GM12878 (cell line): Measurements from ENCODE around the gene FILIP1L. TPM values are rescaled to one million over a fixed set of nuclear protein-coding genes. Genes with fewer than 3 reads are reported as not detected.

ENCODE experiments used
- ATAC-seq: fragments of 200-7000 bp; cut with Tn5 transposase; 3 replicates; pipeline ENCODE4 v1.9.1; 2020; ENCODE audit warnings: mild to moderate bottlenecking, moderate library complexity
- BruUV-seq: library from RNA; stranded (reverse); fragments of 400-500 nt; replicated peaks from 2 replicates; lab custom pipeline; 2021; lab: Mats Ljungman, UMichigan
- CTCF ChIA-PET: fragments of 300-600 bp; sonication (Branson Sonifier 250); formaldehyde crosslinking; extraction: SDS; loops from one replicate; lab custom pipeline; 2021; ENCODE audit warnings: inconsistent platforms; lab: Yijun Ruan, JAX
- POLR2A ChIA-PET: fragments of 350-600 bp; formaldehyde crosslinking; extraction: SDS; loops from one replicate; lab custom pipeline; 2021; ENCODE audit warnings: inconsistent platforms; lab: Charles Lee
- RAD21 ChIA-PET: fragments of 300-600 bp; sonication (Branson Sonifier 250); formaldehyde crosslinking; loops from one replicate; lab custom pipeline; 2023; ENCODE audit warnings: antibody characterized with exemption; ENCODE audit not compliant: unreplicated experiment; lab: Charles Lee
- SMC1A ChIA-PET: fragments of 300-600 bp; sonication (Branson Sonifier 250); formaldehyde crosslinking; loops from one replicate; lab custom pipeline; 2023; ENCODE audit not compliant: unreplicated experiment, uncharacterized antibody; lab: Charles Lee
- DNase-seq: peaks from one replicate; pipeline ENCODE4 v3.0.0-alpha.2; 2011; ENCODE audit warnings: low read depth, low spot score
- FAIRE-seq: peaks from 3 replicates; lab custom pipeline; 2011; peaks lifted over from hg19 to GRCh38; lab: Jason Lieb, UNC
- H2AFZ ChIP-seq: 2 replicates; pipeline ENCODE4 v1.6.0; 2011; ENCODE audit warnings: low read depth, low read length, control low read depth; ENCODE audit not compliant: control insufficient read depth
- H3K27ac ChIP-seq: 2 replicates; pipeline ENCODE4 v1.5.1; 2011; ENCODE audit warnings: control low read depth; ENCODE audit not compliant: control insufficient read depth, insufficient read depth
- H3K27me3 ChIP-seq, 2 experiments: replicated peaks in 1 of 2; 2 replicates each; pipeline versions ENCODE4 v1.6.0 to v1.6.1; 2011; ENCODE audit warnings: low read length in 1 of 2; ENCODE audit not compliant: control insufficient read depth in 2 of 2, insufficient read depth in 2 of 2
- H3K36me3 ChIP-seq, 2 experiments: 2 replicates each; pipeline ENCODE4 v1.5.1; 2011; ENCODE audit warnings: low read length in 1 of 2; ENCODE audit not compliant: control insufficient read depth in 2 of 2, insufficient read depth in 2 of 2
- H3K4me1 ChIP-seq: 2 replicates; pipeline ENCODE4 v1.6.1; 2011; ENCODE audit warnings: mild to moderate bottlenecking, low read length, moderate library complexity, mixed read lengths; ENCODE audit not compliant: control insufficient read depth, insufficient read depth
- H3K4me2 ChIP-seq: 2 replicates; pipeline ENCODE4 v1.6.0; 2011; ENCODE audit warnings: control low read depth; ENCODE audit not compliant: control insufficient read depth, insufficient read depth
- H3K4me3 ChIP-seq: fragments of 200-600 bp; sonication (generic); 2 replicates; pipeline ENCODE4 v1.5.1; 2016
- H3K79me2 ChIP-seq: 2 replicates; pipeline ENCODE4 v1.6.0; 2011; ENCODE audit warnings: low read length; ENCODE audit not compliant: control insufficient read depth, insufficient read depth
- H3K9ac ChIP-seq: 2 replicates; pipeline ENCODE4 v1.8.0; 2011; ENCODE audit warnings: low read length, control low read depth, mixed read lengths; ENCODE audit not compliant: control insufficient read depth, insufficient read depth
- H3K9me3 ChIP-seq: replicated peaks from 3 replicates; pipeline ENCODE4 v1.5.1; 2011; ENCODE audit warnings: mild to moderate bottlenecking, low read length; ENCODE audit not compliant: control insufficient read depth, insufficient read depth
- H4K20me1 ChIP-seq: 2 replicates; pipeline ENCODE4 v1.6.0; 2011; ENCODE audit not compliant: control insufficient read depth, insufficient read depth
- JUND ChIP-seq: IDR thresholded peaks from 2 replicates; pipeline ENCODE4 v1.6.1; 2012; ENCODE audit warnings: low read depth, mild to moderate bottlenecking, low read length, improper control_type of control experiment, moderate library complexity
- MYB ChIP-seq: fragments of 150-350 bp; IDR thresholded peaks from 2 replicates; pipeline ENCODE4 v1.6.1; 2014; ENCODE audit warnings: mild to moderate bottlenecking, low read depth, low read length, borderline replicate concordance
- POLR2AphosphoS2 ChIP-seq: IDR thresholded peaks from 2 replicates; pipeline ENCODE4 v1.6.1; 2011; ENCODE audit warnings: low read depth, mild to moderate bottlenecking, low read length, improper control_type of control experiment, moderate library complexity
- RUNX3 ChIP-seq: IDR thresholded peaks from 2 replicates; pipeline ENCODE4 v1.6.1; 2012; ENCODE audit warnings: low read length, inconsistent platforms
- ZBED1 ChIP-seq: IDR thresholded peaks from 2 replicates; pipeline ENCODE4 v1.6.1; 2016; ENCODE audit warnings: borderline replicate concordance
- WGBS: methylation state at CpG from one replicate; pipeline ENCODE4 v1.1.6; 2016; ENCODE audit warnings: low lambda C conversion rate; ENCODE audit not compliant: insufficient replicate concordance, insufficient coverage; ENCODE audit errors: missing lambda C conversion rate; 5-methylcytosine and 5-hydroxymethylcytosine counted together
- in situ Hi-C: fragments of 300-500 bp; cut with MboI; formaldehyde crosslinking; loops from 9 replicates; pipeline ENCODE4 v1.14.3; 2018; ENCODE audit warnings: mixed read lengths
- intact Hi-C: fragments of 100-400 bp; cut with micrococcal nuclease; formaldehyde crosslinking; loops from one replicate; pipeline ENCODE4 v1.14.2; 2022; ENCODE audit not compliant: unreplicated experiment
- polyA plus RNA-seq, 11 experiments: library from polyadenylated mRNA; depleted of rRNA in 4 of 11; unstranded in 6 of 11; stranded (reverse) in 5 of 11; fragments of >200 nt; fragmentation: Nextera tagmentation in 4 of 11; fragmentation: Illumina TruSeq in 1 of 11; extraction: Ambion mirVana in 4 of 11; extraction: Trizol in 1 of 11; gene quantifications; 1 replicate in 1 of 11; 2 replicates in 10 of 11; pipeline versions ENCODE4 v1.2.1 to v1.2.3, GENCODE V29; 2011 to 2016; ENCODE audit warnings: inconsistent platforms in 2 of 11, missing spikeins in 2 of 11, low read depth in 1 of 11
- total RNA-seq, 4 experiments: library from RNA; depleted of rRNA in 3 of 4; stranded (reverse); fragments of >200 nt in 3 of 4; fragmentation: Illumina TruSeq in 1 of 4; extraction: Trizol in 1 of 4; gene quantifications; 2 replicates each; pipeline versions ENCODE4 v1.2.1 to v1.2.3, GENCODE V29; 2013 to 2021
- TF ChIP-seq, protein P1 (sequence below): IDR thresholded peaks from 2 replicates; pipeline ENCODE4 v1.6.1; 2012; ENCODE audit warnings: low read depth, low read length, improper control_type of control experiment
- TF ChIP-seq, protein P2 (sequence below): fragments of 450-650 bp; formaldehyde crosslinking; IDR thresholded peaks from 2 replicates; pipeline ENCODE4 v1.5.0; 2022; ENCODE audit warnings: mild to moderate bottlenecking, missing genetic modification characterization
- TF ChIP-seq, protein P3 (sequence below): fragments of 450-650 bp; IDR thresholded peaks from 2 replicates; pipeline ENCODE4 v1.6.1; 2016; ENCODE audit warnings: mild to moderate bottlenecking

FILIP1L gene
- total and polyA plus RNA-seq, 10 of the 15 experiments (the other 5 are each of a cell fraction or from before 2014, with no cell fraction given): 0.24 to 6.1 (median 3.5) TPM

- Histone ChIP-seq H3K4me2 (no peak overlapping the region), H2AFZ (no peak overlapping the region), H3K4me1 (peaks cover 7% of the 10 kb centered on the region), H3K9me3 (no peaks in the 10 kb centered on the region), H3K9ac (no peak overlapping the region), H4K20me1 (no peaks in the 10 kb centered on the region)
- ChIA-PET POLR2A (no interaction called here), RAD21 (no interaction called here), SMC1A (no interaction called here)
- WGBS: 98% methylated on average over 6 of the region's 6 CpGs
- FAIRE-seq (no peak), DNase-seq (no peak)
- TF ChIP-seq JUND (no peak), POLR2AphosphoS2 (no peak), MYB (no peak), RUNX3 (no peak), ZBED1 (no peak)
- TF ChIP-seq, protein P1, sequence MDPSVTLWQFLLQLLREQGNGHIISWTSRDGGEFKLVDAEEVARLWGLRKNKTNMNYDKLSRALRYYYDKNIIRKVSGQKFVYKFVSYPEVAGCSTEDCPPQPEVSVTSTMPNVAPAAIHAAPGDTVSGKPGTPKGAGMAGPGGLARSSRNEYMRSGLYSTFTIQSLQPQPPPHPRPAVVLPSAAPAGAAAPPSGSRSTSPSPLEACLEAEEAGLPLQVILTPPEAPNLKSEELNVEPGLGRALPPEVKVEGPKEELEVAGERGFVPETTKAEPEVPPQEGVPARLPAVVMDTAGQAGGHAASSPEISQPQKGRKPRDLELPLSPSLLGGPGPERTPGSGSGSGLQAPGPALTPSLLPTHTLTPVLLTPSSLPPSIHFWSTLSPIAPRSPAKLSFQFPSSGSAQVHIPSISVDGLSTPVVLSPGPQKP: no peak
- TF ChIP-seq, all 136 proteins: peak for 0
- no peak for ATAC-seq
- Histone ChIP-seq H3K27me3 (no peaks in the 10 kb centered on the region), H3K4me3 (no peak overlapping the region), H3K27ac (no peak overlapping the region), H3K79me2 (no peaks in the 10 kb centered on the region), H3K36me3 (no peaks in the 10 kb centered on the region)
- in situ Hi-C loops: no loop called here
- no TSS peak for BruUV-seq
- CTCF ChIA-PET: interaction anchor here (1.5 to 1.9 kb wide), 3 partner anchors 10 to 171 kb away, joined by 3 to 5 read pairs (median 3); no protein-coding TSS in a partner anchor
- intact Hi-C loops: no loop called here
These were observed 31.1 kb downstream of the FILIP1L start for GRCh38 chr3:100083209-100083608.

- H3K9ac ChIP-seq: no peak overlapping the region
- peaks cover 4% of the 10 kb centered on the region for H3K4me1 ChIP-seq
- ATAC-seq: no peak
- ChIA-PET POLR2A (no interaction called here), SMC1A (interaction anchor here (0.5 kb wide), 1 partner anchor 235 kb away, joined by 3 read pairs; no protein-coding TSS in a partner anchor), CTCF (interaction anchor here (0.9 to 1.5 kb wide), 3 partner anchors 9 to 28 kb away, joined by 3 read pairs; no protein-coding TSS in a partner anchor), RAD21 (no interaction called here)
- H3K36me3 ChIP-seq: no peaks in the 10 kb centered on the region
- H3K27me3 ChIP-seq: no peaks in the 10 kb centered on the region
- H3K9me3 ChIP-seq: no peaks in the 10 kb centered on the region
- H2AFZ ChIP-seq: no peak overlapping the region
- no peak for FAIRE-seq
- in situ Hi-C loops (no loop called here), intact Hi-C loops (no loop called here)
- no peak overlapping the region for H3K4me2 ChIP-seq
- no peak for DNase-seq
- no TSS peak for BruUV-seq
- H3K27ac ChIP-seq: no peak overlapping the region
- 95% methylated on average over 1 of the region's 1 CpG for WGBS
- no peak overlapping the region for H3K4me3 ChIP-seq
- H3K79me2 ChIP-seq: no peaks in the 10 kb centered on the region
- no peaks in the 10 kb centered on the region for H4K20me1 ChIP-seq
- TF ChIP-seq, protein P2, sequence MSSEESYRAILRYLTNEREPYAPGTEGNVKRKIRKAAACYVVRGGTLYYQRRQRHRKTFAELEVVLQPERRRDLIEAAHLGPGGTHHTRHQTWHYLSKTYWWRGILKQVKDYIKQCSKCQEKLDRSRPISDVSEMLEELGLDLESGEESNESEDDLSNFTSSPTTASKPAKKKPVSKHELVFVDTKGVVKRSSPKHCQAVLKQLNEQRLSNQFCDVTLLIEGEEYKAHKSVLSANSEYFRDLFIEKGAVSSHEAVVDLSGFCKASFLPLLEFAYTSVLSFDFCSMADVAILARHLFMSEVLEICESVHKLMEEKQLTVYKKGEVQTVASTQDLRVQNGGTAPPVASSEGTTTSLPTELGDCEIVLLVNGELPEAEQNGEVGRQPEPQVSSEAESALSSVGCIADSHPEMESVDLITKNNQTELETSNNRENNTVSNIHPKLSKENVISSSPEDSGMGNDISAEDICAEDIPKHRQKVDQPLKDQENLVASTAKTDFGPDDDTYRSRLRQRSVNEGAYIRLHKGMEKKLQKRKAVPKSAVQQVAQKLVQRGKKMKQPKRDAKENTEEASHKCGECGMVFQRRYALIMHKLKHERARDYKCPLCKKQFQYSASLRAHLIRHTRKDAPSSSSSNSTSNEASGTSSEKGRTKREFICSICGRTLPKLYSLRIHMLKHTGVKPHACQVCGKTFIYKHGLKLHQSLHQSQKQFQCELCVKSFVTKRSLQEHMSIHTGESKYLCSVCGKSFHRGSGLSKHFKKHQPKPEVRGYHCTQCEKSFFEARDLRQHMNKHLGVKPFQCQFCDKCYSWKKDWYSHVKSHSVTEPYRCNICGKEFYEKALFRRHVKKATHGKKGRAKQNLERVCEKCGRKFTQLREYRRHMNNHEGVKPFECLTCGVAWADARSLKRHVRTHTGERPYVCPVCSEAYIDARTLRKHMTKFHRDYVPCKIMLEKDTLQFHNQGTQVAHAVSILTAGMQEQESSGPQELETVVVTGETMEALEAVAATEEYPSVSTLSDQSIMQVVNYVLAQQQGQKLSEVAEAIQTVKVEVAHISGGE: no peak
- TF ChIP-seq, protein P3, sequence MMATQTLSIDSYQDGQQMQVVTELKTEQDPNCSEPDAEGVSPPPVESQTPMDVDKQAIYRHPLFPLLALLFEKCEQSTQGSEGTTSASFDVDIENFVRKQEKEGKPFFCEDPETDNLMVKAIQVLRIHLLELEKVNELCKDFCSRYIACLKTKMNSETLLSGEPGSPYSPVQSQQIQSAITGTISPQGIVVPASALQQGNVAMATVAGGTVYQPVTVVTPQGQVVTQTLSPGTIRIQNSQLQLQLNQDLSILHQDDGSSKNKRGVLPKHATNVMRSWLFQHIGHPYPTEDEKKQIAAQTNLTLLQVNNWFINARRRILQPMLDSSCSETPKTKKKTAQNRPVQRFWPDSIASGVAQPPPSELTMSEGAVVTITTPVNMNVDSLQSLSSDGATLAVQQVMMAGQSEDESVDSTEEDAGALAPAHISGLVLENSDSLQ: no peak
These were observed 31.6 kb downstream of the FILIP1L start for GRCh38 chr3:100082714-100083113.
